ENCODE results near the gene GPR107.

GPR107 gene

GRCh38 chr9:130167927-130168326 lies 114.2 kb downstream of the GPR107 start:
- no peak for TF ChIP-seq CTCF (IDR thresholded peaks at IDR 0.05; ENCODE audit: low read depth, low read length, missing control alignments)
- DNase-seq (ENCODE audit: low read depth), result no peak
- no peak overlapping the region for H3K4me3 ChIP-seq (ENCODE audit: low read depth, low read length)

GRCh38 chr9:130171226-130172148 lies 117.8 kb downstream of the GPR107 start:
- H3K4me3 ChIP-seq (ENCODE audit: low read depth, low read length), result no peak overlapping the region
- no peak for DNase-seq (ENCODE audit: low read depth)
- TF ChIP-seq CTCF (IDR thresholded peaks at IDR 0.05; ENCODE audit: low read depth, low read length, missing control alignments), result no peak

GRCh38 chr9:130172161-130172857 lies 118.6 kb downstream of the GPR107 start, which contains the start of gene NCS1:
Gene NCS1, plus strand, starts transcription at chr9:130172404. Its CDS starts 260 bp downstream, at chr9:130172664.
- no peak for DNase-seq (ENCODE audit: low read depth)
- no peak for TF ChIP-seq CTCF (IDR thresholded peaks at IDR 0.05; ENCODE audit: low read depth, low read length, missing control alignments)
- no peak within 1 kb of the TSS for H3K4me3 ChIP-seq (ENCODE audit: low read depth, low read length)

GRCh38 chr9:130172858-130173665 lies 119.4 kb downstream of the GPR107 start:
- no peak for DNase-seq (ENCODE audit: low read depth)
- H3K4me3 ChIP-seq (ENCODE audit: low read depth, low read length), result no peak overlapping the region

GRCh38 chr9:130173666-130173983 lies 119.9 kb downstream of the GPR107 start:
- TF ChIP-seq CTCF (IDR thresholded peaks at IDR 0.05; ENCODE audit: low read depth, low read length, missing control alignments), result no peak
- no peak overlapping the region for H3K4me3 ChIP-seq (ENCODE audit: low read depth, low read length)
- DNase-seq (ENCODE audit: low read depth), result no peak

More at GRCh38 chr9:130172858-130173665, 119.4 kb downstream of the GPR107 start:
- no peak for TF ChIP-seq CTCF (IDR thresholded peaks at IDR 0.05; ENCODE audit: low read depth, low read length, missing control alignments)

- TF ChIP-seq CTCF (IDR thresholded peaks at IDR 0.05; ENCODE audit: low read depth, low read length, missing control alignments), result no peak
- H3K4me3 ChIP-seq (ENCODE audit: low read depth, low read length), result no peak overlapping the region
- DNase-seq (ENCODE audit: low read depth), result no peak
Measured at GRCh38 chr9:130174025-130174424, 120.3 kb downstream of the GPR107 start.

Data from GM12864 (cell line).